C4-2B (cell line): ENCODE measurements around the gene HEPACAM.

Source experiments
- CTCF ChIP-seq: fragments of 450-650 bp; conservative IDR thresholded peaks from 2 replicates; pipeline ENCODE4 v1.5.1; 2017; ENCODE audit warnings: mild to moderate bottlenecking
- ZFX ChIP-seq: fragments of 450-650 bp; IDR thresholded peaks from 2 replicates; pipeline ENCODE4 v1.6.1; 2017

- TF ChIP-seq CTCF (no peak), ZFX (no peak)
Observed at GRCh38 chr11:124872741-124873140, 63.1 kb downstream of the HEPACAM start.
